GM21723 (cell line): ENCODE measurements around the gene PGLYRP3.

Experiments
- ATAC-seq: cut with Tn5 transposase; IDR thresholded peaks from one replicate; pipeline ENCODE4 v1.9.1; 2021; ENCODE audit warnings: mild to moderate bottlenecking, moderate library complexity; ENCODE audit not compliant: unreplicated experiment

Gene PGLYRP3

DNA sequence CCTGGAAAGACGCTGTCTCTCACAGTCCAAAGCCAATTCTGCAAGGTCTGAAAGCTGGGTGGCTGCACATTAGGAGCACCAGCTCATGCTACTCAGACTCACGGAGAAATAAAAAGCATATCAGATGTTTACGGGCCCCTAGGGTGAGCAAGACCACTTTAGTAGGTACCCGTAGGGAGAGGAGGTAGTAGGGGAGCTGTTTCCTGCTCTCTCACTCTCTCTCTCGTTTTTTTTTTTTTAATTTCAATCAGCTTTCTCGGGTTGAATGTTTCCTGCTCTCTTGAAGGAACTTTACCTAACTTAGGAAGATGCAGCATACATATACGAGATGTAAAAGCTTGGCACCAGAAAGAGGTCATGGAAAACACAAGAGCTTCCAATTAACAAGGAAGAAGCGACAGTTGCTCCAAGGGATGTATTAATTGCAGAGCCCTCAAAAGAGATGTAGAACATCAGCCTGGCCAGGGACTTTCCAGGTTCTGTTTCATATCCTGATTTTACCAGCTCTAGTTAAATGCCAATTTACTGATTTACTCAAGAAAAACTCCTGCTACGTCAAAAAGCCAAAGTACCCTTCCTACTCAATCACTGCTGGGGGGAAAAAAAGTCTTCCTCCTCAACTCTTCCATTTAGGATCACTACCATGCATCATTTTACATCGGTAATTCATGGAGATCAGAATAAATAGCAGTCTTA is 50.1 kb downstream of the PGLYRP3 start:
- no peak for ATAC-seq

DNA sequence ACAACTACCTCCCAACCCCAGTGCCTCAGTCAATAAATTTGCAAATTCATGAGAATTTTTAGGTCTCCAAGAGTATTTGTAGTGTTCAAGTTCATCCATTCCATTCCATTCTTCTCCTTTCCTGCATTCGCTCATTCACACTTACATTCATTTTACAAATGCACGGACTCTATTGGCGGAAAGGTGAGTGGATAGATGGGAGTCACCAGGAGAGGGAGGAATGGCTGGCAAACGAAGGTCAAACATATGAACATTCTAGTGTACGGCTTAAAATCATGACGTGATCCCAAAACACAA is 50.7 kb downstream of the PGLYRP3 start:
- ATAC-seq: no peak

DNA sequence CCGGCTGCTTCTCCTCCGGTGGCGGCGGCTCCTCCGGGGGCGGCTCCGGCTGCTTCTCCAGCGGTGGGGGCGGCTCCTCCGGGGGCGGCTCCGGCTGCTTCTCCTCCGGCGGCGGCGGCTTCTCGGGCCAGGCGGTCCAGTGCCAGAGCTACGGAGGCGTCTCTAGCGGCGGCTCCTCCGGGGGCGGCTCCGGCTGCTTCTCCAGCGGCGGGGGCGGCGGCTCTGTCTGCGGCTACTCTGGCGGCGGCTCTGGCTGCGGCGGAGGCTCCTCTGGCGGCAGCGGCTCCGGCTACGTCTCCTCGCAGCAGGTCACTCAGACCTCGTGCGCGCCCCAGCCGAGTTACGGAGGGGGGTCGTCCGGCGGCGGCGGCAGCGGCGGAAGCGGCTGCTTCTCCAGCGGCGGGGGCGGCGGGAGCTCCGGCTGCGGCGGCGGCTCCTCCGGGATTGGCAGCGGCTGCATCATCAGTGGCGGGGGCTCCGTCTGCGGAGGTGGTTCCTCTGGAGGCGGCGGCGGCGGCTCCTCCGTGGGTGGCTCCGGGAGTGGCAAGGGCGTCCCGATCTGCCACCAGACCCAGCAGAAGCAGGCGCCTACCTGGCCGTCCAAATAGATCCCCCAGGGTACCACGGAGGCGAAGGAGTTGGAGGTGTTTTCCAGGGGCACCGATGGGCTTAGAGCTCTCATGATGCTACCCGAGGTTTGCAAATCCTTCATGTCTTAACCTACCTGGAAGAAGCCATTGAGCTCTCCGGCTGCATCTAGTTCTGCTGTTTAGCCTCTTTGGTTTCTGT is 51.3 kb downstream of the PGLYRP3 start:
- ATAC-seq: no peak

DNA sequence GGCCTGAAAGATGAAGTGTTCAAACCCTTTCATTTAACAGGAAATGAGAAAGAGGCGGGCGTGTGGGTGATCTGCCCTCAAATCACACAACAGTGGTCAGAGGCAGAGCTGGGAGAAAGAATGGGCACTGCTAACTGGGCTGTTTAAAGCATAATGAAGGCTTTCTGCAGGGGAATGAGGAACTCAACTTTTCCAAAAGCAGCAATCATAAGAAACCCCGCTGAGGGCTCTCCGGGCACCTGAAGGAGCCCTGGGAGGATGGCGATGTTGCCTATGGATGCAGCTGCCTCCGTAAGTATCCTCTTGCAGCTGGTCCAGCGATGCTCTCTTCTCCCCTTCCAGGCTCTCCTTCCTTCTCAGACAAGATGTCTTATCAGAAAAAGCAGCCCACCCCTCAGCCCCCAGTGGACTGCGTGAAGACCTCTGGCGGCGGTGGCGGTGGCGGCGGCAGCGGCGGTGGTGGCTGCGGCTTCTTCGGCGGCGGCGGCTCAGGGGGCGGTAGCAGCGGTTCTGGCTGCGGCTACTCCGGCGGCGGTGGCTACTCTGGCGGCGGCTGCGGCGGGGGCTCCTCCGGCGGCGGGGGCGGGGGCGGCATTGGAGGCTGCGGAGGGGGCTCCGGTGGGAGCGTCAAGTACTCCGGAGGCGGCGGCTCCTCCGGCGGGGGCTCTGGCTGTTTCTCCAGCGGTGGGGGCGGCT is 52.0 kb downstream of the PGLYRP3 start:
- ATAC-seq: no peak

DNA sequence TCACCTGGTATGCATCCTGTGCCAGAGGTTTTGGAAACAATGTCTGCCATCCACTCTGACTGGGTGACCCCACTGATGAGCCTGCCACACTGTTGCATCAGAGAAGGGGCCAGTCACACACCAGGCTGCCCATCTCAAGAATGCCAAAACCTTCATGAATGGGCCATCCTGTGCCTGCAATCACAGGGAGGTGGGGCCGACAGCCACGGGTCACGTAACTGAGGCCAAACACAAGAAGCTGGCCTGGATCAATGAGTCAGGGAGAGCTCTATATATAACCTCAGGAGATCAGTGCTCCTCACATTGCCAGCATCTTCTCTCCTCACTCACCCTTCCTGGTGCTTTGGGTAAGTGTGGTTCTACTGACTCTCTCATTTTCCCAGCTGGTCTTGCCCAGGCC is 53.4 kb downstream of the PGLYRP3 start, which contains the start of gene LORICRIN:
Gene LORICRIN (plus strand): TSS at position 301 of the 400 bp plus-strand sequence. CDS start 1,263 bp downstream, outside the sequence.
- no peak for ATAC-seq

DNA sequence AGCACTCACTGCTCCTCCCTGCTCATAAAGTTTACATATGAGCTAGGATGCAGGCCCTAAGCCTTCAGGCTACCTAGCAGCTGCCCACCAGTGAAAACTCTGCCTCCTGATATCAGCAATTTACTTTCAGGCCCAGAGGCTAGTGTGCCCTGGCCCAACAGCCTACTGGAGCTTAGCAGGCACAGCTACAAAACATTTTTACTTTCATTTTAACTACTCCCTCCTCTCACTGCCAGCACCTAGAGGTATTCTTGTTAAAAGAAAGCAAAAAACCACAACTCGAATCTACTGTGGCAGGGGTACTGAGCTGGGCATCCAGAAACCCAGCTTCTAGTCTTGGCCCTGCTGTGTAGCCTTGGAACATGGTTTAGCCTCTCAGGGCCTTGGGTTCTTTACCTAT is 59.1 kb downstream of the PGLYRP3 start:
- no peak for ATAC-seq

DNA sequence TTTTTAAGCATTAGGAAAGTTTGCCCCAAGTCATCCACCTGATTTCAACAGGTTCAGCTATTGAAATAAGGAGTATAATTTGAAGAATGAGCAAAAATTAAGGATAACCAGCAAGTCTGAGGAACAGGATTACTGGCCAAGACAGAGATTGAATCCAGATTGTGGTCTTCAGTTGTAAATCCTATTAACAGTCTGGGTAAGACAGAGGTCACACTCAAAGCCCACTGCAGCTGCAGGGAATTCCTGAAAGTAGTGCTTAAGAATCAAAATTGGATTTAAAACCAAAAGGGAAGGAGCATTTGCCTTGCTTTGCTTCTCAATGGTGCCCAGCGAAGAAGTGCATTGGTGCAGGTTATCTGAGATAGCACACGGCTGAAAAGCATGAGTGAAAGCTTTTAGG is 59.7 kb downstream of the PGLYRP3 start:
- no peak for ATAC-seq

DNA sequence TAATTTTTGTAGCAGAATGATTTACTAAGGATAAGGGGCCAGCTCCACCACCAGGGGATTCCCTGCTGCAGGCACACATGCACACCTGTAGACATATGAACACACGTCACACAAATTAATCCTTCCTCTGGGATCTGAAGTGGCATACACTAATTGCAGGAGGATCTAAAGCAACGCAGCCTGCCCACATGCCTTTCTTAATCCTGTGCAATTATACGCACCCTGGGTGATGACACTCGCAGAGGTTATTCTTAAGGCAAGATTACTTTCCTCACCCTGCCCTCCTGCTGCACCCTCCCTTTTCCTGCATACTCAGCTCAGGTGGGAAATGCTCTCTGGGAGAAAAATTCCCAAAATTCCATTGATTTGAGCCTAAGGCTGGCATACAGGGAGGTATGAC is 60.8 kb downstream of the PGLYRP3 start:
- no peak for ATAC-seq

DNA sequence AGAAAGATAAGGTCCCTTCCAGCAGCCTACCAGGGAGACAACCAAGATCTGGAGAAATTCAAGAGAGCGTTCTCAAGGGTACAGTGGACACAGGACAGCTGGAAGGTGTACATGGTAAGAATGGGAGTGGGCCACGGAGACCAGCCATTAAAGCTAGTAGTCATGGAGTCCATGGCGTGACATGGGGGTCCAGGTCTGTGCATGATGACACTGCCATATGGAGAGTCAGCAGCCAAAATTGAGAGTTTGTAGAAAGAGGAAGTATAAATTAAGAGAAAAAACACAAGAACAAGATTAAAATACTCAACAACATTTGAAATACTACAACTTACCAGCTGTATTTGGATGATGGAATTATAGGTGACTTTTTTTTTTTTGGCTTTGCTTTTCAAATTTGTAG is 61.2 kb downstream of the PGLYRP3 start:
- no peak for ATAC-seq

DNA sequence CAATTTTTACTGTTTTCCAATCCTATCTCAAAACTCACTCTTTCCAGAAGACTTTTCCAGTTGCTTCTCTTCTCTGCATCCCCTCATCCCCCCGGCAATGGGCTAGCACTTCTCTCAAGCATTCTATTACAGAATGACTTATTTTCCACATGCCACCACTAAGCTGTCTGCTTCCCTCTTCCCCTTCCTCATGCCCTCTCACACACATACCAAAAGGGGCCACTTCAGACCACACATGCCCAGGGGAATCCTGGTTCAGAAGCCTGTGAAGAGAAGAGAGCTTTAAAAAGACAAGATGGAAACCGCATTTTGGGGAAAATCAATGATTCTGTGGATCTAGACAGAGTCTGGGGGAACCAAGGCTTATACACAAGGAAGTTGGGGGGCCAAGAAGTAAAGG is 61.7 kb downstream of the PGLYRP3 start:
- no peak for ATAC-seq

DNA sequence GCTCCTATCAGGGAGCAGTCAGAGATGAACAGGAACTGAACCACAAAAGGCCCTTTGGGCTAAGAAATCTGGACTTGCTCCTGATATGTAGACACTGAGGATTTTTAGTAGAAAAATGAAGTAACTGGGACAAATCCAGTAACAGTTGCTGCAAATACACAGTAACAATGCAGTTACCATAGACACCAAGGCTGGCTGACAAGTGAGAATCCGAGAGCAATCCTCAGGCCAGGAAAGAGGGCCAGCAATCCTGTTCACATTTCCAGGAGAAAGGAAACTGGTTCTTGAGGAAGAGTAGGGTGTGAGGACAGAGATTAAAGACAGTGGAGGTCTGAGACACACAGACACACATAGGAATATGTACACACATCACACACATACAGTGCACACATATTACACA is 62.6 kb downstream of the PGLYRP3 start:
- ATAC-seq: no peak

DNA sequence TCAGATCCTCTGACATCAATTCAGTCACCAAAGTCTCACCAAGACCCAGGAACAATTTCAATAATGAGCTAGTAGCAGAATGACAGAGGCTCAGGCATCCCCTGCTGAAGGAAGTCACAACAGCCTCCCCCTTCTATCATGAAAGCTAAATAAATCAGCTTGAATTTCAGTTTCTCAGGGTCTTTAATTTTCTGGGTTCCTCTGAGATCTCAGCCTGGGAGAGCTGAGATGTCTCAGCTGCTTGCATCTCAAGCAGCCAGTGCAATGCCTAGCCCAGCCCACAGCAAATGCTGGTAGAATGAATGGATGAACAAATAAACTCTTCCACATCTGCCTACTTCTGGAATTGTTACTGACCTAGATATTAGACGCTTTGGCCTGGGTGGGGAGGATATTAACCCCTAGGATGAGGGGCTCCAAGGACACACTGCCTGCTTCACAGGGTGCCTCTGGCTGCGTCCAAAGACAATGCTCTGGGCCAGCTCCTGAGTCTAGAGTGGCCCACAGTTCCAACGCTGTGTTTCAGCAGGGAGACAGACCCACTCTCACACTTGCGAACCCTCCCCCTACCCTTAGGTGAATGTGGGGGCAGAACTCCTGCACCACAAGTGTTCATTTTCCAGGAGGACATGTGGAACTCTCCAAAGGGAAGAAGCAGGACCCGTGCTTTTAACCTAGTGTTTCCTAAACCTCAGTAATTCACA is 64.4 kb downstream of the PGLYRP3 start:
- ATAC-seq: no peak
